Peyer's patch (tissue), 4 donors: Measurements from ENCODE around the gene TAS2R16. TPM values are rescaled to one million over a fixed set of nuclear protein-coding genes. Genes with fewer than 3 reads are reported as not detected.

Experiments used
- DNase-seq, 3 donors: peaks; one replicate each; pipeline ENCODE4 v3.0.0-alpha.2; 2017 to 2019
- H3K27ac ChIP-seq, 4 donors: fragments of 200-600 bp; sonication (generic); one replicate each; pipeline ENCODE4 v1.5.1; 2016 to 2019
- H3K27me3 ChIP-seq, 2 donors: fragments of 200-600 bp; sonication (generic); one replicate each; pipeline ENCODE4 v1.5.1; 2019
- H3K36me3 ChIP-seq, 3 donors: fragments of 200-600 bp; sonication (generic); one replicate each; pipeline ENCODE4 v1.5.1; 2016 to 2019
- H3K4me1 ChIP-seq, 4 donors: fragments of 200-600 bp; sonication (generic); one replicate each; pipeline ENCODE4 v1.5.1; 2016 to 2019
- H3K4me3 ChIP-seq, 4 donors: fragments of 200-600 bp; sonication (generic); 1 replicate in 3 of 4; 2 replicates in 1 of 4; pipeline ENCODE4 v1.5.1; 2016 to 2019; ENCODE audit warnings: mild to moderate bottlenecking in 1 of 4
- H3K9me3 ChIP-seq, 4 donors: fragments of 200-600 bp; sonication (generic); one replicate each; pipeline ENCODE4 v1.5.1; 2016 to 2019; ENCODE audit warnings: mild to moderate bottlenecking in 1 of 4
- POLR2A ChIP-seq, 2 donors: fragments of 450-650 bp; IDR thresholded peaks; one replicate each; pipeline ENCODE4 v1.5.1; 2017; ENCODE audit warnings: antibody characterized with exemption in 2 of 2, mild to moderate bottlenecking in 2 of 2, moderate library complexity in 2 of 2
- total RNA-seq, 4 donors: library from RNA; depleted of rRNA; stranded (reverse); fragments of >200 nt; gene quantifications; one replicate each; pipeline ENCODE4 v1.1.0, GENCODE V29; 2016
- TF ChIP-seq, protein P1 (sequence below), 6 experiments: fragments of 450-650 bp in 4 of 6; fragments of 200-600 bp in 2 of 6; sonication (generic) in 1 of 6; IDR thresholded peaks; one replicate each; pipeline ENCODE4 v1.5.1; 2017 to 2019; ENCODE audit warnings: antibody characterized with exemption in 6 of 6, mild to moderate bottlenecking in 3 of 6, moderate library complexity in 1 of 6

Gene TAS2R16
- total RNA-seq, 4 donors from 2014 or later, result not detected

DNA sequence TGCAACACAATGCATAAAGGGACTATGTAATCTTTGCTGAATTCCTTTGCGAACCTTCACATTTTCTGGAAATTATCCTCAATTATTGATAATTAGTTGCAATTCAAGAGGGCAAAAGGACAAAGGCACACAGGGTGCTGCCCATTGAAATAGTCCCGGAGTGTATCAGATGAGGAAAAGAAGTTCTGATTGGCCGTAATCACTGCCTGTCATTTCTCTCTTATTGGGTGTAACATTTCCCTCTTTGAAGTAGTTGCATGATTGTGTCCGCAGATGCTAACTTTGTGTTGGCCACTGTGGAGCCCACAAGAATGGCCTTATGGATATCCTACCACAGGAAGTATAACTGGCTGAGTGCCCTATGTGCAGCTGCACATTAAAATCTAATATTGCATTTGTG is 35.1 kb upstream of the TAS2R16 start:
- Histone ChIP-seq H3K4me3 (no peak overlapping the region), H3K27me3 (no peaks in the 10 kb centered on the region)
- TF ChIP-seq POLR2A (IDR thresholded peaks at IDR 0.05), result no peak
- TF ChIP-seq, protein P1, sequence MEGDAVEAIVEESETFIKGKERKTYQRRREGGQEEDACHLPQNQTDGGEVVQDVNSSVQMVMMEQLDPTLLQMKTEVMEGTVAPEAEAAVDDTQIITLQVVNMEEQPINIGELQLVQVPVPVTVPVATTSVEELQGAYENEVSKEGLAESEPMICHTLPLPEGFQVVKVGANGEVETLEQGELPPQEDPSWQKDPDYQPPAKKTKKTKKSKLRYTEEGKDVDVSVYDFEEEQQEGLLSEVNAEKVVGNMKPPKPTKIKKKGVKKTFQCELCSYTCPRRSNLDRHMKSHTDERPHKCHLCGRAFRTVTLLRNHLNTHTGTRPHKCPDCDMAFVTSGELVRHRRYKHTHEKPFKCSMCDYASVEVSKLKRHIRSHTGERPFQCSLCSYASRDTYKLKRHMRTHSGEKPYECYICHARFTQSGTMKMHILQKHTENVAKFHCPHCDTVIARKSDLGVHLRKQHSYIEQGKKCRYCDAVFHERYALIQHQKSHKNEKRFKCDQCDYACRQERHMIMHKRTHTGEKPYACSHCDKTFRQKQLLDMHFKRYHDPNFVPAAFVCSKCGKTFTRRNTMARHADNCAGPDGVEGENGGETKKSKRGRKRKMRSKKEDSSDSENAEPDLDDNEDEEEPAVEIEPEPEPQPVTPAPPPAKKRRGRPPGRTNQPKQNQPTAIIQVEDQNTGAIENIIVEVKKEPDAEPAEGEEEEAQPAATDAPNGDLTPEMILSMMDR (IDR thresholded peaks at IDR 0.05), result no peak

DNA sequence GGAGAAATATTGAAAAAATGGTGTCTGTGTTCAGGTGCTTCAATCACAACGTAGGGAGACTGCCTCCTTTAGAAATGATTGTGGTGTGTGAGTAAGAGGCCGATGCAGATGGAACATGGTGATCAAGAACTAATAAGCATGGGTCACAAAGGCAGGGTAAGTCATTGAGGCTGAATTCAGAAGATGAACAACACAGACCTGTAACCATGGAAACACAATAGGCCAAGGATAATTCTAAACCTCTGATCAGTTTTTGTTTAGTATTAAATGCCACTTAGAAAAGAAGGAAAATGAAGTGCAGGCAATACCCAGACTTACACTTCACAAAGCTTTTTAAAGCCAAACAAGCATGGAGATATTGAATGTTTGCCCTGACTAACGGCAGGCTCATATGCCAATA is 32.8 kb upstream of the TAS2R16 start:
- Histone ChIP-seq H3K27me3 (no peaks in the 10 kb centered on the region), H3K9me3 (no peaks in the 10 kb centered on the region), H3K4me1 (no peaks in the 10 kb centered on the region), H3K27ac (no peak overlapping the region), H3K4me3 (no peak overlapping the region), H3K36me3 (no peaks in the 10 kb centered on the region)
- TF ChIP-seq, protein P1 (IDR thresholded peaks at IDR 0.05), result no peak
- no peak for DNase-seq

More for the DNA sequence above, 35.1 kb upstream of the TAS2R16 start:
- Histone ChIP-seq H3K36me3 (no peaks in the 10 kb centered on the region), H3K27ac (no peak overlapping the region), H3K4me1 (no peaks in the 10 kb centered on the region), H3K9me3 (no peaks in the 10 kb centered on the region)
- DNase-seq, result no peak

DNA sequence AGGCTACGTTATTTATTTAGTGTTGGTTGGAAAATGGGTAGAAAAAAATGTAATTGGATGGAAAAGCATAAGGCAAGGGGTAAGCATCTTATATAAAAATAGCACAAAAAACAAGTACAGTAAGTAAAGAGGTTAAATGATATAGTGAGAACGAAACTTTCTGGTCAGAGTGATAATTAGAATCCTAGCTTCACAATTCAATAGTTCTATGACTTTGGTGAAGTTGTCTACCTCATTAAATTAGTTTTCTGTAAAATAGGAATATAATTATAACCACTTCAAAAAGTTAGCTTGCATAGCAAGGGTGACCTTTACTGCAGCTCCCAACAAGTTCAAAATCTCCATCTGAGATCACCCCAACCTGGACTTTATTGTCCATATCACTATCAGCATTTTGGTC is 30.8 kb upstream of the TAS2R16 start:
- no peaks in the 10 kb centered on the region for H3K4me1 ChIP-seq
- H3K4me3 ChIP-seq, result no peak overlapping the region
- no peak for DNase-seq
- H3K27ac ChIP-seq, result no peak overlapping the region
- no peaks in the 10 kb centered on the region for H3K27me3 ChIP-seq
- TF ChIP-seq, protein P1 (IDR thresholded peaks at IDR 0.05), result no peak
- no peak for TF ChIP-seq POLR2A (IDR thresholded peaks at IDR 0.05)
- H3K36me3 ChIP-seq, result no peaks in the 10 kb centered on the region
- no peaks in the 10 kb centered on the region for H3K9me3 ChIP-seq

DNA sequence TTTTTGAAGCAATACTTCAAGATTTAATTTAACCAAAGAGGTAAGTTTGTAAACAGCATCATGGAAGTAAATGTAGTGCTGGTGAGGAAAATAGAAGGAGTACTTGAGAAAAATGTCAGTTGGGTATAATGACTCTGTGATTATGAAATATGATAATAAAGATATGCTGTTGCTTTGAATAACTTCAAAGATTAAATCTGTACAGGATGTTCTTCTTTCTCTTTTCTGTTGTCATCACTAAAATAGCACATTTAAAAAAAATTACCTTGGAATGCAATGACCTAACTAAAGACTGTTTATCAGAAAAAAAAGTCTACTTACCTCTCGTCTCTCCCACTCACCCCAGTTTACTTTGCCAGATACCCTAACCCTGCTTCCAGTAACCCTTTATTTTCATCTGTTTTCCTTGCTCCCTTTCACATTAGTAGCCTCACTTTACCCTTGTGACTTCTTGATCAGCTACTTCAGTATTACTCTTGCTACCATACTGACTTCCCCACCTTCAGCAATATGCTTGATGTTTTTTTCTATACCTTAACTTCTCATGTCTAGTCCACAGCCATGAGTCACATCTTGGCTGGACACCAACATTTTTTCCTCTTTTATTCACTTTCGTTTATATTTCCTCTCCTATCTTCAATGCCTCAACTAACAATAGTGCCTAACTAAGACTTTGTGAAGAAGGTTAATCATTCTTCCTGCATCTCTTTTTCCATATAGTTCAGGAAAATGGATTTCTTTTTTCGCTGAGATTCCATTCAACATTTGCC is 29.7 kb upstream of the TAS2R16 start:
- TF ChIP-seq, protein P1 (IDR thresholded peaks at IDR 0.05), result no peak
- no peak for TF ChIP-seq POLR2A (IDR thresholded peaks at IDR 0.05)
- Histone ChIP-seq H3K4me1 (no peaks in the 10 kb centered on the region), H3K36me3 (no peaks in the 10 kb centered on the region), H3K9me3 (no peaks in the 10 kb centered on the region), H3K4me3 (no peak overlapping the region), H3K27me3 (no peaks in the 10 kb centered on the region), H3K27ac (no peak overlapping the region)
- DNase-seq, result no peak

DNA sequence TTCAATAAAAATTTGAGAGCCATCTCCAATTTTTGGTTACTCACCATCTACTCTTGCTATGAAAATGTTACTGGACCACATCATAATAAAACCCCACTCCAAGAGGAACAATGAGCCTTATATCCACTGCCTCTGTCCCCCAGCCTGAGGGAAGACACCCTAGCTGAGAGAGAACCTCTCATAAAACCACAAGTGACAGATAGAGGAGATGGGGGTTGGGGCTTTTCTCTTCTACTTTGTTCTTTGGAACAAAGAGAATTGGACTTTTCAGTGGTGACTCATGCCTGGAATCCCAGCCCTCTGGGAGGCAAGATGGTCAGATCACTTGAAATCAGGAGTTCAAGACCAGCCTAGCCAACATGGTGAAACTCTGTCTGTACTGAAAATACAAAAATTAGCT is 27.6 kb upstream of the TAS2R16 start:
- TF ChIP-seq, protein P1 (IDR thresholded peaks at IDR 0.05), result no peak
- no peak for TF ChIP-seq POLR2A (IDR thresholded peaks at IDR 0.05)
- H3K9me3 ChIP-seq, result no peaks in the 10 kb centered on the region
- no peaks in the 10 kb centered on the region for H3K36me3 ChIP-seq
- H3K4me1 ChIP-seq, result no peaks in the 10 kb centered on the region
- H3K27me3 ChIP-seq, result no peaks in the 10 kb centered on the region
- H3K27ac ChIP-seq, result no peak overlapping the region
- DNase-seq, result no peak
- no peak overlapping the region for H3K4me3 ChIP-seq
